Activated CD4-positive, alpha-beta T cell treated with anti-CD3 and anti-CD28 coated beads, Interleukin-2, amount 50 U/mL, for 24 hours (primary cell): ENCODE data around the gene MCCD1.
"Not testable (repeated sequence)": the region's sequence is repeated elsewhere in the genome, so short reads cannot be mapped to it uniquely, and the experiment has no call there.

ENCODE experiments used
- DNase-seq, 2 donors: peaks; one replicate each; pipeline ENCODE4 v3.0.0-alpha.2; 2020; ENCODE audit warnings: low read depth in 1 of 2, low spot score in 1 of 2

MCCD1 gene, protein sequence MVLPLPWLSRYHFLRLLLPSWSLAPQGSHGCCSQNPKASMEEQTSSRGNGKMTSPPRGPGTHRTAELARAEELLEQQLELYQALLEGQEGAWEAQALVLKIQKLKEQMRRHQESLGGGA

DNA sequence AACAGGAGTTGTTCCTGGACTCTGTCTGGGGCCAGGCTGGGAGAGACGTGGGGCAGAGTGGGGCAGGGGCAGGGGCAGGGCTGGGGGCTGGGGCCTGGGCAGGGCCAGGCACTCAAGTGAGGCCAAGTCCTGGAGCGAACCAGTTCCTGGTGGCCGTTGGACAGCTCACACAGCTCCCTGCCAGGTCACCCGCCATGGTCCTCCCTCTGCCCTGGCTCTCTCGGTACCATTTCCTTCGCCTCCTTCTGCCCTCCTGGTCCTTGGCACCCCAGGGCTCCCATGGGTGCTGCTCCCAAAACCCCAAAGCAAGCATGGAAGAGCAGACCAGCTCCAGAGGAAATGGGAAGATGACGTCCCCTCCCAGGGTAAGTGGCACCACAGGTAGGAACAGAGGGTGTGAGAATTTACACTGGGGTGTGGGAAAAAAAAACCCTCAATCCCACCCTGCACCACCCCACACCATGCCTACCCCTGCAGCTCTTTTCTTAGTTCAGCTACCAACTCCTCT lies at the start of gene MCCD1:
Gene MCCD1, plus strand, starts transcription at position 142 of the 508 bp plus-strand sequence. Its CDS starts 53 bp downstream, at position 195.
- DNase-seq, result no peak

DNA sequence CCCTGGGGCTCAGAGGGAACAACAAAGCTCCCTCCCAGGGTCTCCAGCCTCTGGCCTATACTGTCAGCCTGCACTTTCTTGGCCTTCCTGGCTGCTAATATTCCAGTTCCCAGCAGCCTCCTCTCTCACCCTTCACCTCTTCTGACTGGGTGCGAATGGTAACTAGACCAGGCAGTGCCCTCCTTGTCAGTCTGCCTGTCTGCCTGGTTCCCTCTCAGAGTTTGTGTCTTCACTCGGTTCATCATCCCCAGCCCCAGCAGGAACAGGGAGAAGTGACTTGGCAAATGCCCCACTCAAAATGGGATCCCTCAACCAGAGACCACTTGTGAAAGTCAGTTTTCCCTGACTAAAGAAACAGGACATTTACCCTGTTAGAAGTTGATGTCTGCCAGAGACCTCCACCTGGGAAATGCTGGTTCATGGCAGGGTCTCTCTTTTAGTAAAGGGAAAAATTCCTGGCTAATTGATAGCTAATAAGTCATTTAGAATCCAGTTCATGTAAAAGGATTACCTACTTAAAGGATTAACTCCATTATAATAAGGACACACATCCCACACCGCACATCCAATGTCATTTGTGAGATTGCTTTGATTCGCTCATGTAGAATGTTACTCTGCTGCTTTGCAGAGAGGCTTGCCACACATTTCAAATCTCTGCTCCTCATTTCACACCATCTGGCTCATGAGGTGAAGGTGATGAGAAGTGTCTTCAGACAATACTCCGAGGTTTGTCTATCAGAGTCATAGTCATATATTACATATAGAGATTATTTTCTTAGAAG lies 49.4 kb upstream of the MCCD1 start:
- DNase-seq, result no peak

DNA sequence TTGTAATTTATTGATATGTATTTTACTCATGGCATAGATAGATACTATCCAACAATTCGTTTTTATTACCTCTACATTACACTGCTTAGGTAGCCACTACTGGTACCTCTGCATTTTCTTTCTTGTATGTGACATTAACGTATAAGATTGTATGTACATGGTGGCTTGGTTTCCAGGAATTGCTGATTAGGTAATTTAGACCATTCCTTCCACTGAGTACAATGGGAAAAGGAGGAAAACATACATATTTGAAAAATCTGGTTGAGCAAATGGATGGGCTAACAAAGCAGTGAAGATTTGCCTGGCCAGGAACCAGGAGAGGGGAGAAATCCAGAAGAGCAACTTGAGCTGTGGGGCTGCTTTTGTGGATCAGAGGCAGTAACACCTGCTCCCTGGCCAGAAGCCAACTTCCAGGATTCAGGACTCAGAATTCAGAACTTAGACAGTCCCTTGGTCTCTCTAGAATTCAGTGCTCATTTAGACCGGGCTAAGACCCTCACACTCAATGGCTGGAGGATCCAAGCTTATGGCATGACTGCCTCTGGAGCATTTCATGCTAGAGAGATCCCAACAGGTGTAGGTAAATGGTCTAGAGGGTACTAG lies 48.7 kb upstream of the MCCD1 start:
- DNase-seq, result no peak

DNA sequence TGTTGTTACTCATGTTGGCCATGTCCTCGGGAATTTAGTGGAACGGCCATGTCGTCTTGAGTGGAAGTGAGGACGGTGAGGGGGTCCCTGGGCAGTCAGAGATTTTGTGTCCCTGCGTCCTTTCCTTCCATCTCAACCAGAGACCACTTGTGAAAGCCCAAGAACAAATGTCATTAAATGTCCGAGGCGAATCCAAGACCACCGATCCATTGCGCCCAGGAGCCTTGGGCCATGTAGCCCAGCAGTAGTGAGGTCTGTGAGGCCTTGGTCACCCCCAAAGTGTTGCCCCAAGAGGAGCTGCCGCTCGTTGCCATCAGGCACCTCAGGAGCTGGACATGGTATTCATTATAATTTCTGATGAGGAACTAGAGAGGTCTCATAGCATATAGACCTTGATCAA lies 48.2 kb upstream of the MCCD1 start:
- no peak for DNase-seq

DNA sequence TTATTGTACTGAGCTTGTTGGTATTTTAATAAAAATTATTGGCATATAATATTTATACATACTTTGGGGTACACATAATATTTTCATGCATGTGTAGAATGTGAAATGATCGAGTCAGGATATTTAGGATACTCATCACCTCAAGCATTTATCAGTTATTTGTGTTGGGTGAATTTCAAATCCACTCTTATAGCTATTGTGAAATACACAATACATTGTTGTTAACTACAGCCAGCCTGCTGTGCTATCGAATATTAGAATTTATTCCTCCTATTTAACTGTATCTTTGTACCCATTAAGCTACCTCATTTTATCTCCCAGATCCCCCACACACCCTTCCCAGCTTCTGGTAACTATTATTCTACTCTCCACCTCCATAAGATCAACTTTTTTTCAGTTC lies 45.4 kb upstream of the MCCD1 start:
- no peak for DNase-seq

DNA sequence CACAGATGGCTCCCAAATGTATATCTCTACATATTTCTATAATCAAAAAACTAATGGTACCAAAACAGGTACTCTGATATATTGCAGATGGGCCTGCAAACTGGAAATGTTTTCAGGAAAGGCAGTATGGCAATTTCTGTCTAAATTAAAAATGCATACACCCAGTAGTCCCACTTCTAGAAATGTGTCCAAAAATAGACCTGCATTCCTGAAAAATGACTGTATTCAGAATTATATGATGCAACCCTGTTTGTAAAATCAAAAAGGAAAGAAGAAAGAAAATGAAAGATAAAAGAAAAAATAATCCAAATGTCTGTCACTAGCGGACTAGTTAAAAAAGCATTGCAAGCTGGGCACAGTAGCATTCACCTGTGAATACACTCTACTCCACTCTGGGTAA lies 43.7 kb upstream of the MCCD1 start:
- no peak for DNase-seq

DNA sequence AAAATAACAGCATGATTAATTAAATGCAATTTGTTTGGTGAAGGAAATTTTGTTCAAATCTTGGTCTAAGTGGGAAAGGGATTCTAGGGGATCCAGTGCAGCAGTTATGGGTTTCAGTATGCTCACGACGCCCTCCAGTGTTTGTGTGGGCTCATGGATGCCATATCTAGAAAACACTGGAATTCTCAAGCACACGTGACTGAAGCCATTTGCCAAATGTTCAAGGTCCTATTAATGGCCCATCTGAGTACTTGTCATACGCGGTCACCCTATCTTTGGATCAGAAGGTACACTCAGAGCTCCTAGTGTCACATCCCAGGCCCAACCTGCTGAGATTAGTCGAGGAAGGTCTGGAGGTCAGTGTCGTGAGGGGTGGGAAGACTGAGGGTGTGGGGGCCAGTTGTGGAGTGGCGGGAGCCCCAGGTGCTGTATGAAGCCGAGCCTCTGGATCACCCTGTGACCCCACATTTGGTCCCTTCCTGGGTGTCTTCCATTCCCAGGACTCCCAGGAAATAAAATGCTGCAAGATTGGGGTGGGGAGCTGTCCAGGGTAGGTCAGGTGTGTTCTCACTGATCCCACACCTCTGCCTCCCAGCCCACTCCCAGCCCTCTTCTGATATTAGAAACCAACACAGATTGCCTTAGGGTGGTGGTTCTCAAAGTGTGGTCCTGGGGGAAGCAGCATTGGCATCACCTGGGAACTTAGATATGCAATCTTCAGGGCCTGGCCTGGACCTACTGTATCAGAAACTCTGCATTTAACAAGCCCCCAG lies 42.5 kb upstream of the MCCD1 start:
- not testable (repeated sequence) for DNase-seq

DNA sequence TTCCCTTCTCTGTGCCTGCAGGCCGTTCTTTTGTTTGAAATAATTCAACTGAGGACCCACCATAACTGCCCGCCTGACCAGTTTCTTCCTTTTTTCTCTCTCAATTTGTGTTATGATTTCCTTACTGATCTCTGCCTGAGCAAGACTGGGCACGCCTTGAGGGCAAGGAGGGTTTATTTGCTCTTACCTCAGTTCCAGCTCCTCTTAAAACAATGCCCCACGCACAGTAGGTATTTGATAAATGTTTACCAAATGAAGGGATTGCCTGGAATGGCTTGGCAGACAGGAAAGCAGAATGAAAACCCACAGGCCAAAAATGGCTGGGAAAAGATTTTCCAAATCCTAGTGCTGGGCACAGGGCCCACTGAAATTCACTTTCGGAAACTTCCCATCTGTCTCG lies 41.1 kb upstream of the MCCD1 start:
- DNase-seq, result not testable (repeated sequence)

DNA sequence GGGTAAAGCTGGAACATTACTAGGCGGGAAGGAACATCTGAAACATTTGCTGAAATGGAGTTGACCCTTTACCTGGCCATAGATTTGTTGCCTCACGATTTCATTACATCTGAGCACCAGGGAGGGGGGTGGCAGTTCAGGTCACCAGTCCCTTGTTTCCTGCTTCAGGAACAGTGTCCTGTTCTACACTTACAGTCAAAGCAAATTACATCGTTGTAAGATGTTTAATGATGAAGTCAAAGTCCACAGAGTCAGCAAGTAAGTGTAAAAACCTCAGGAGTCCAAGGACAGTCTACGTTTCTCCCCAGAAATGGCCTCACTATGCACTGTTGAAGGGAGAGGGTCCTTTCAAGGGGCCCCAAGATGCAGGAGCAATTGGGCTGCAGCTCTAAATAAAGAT lies 39.7 kb upstream of the MCCD1 start:
- no peak for DNase-seq

DNA sequence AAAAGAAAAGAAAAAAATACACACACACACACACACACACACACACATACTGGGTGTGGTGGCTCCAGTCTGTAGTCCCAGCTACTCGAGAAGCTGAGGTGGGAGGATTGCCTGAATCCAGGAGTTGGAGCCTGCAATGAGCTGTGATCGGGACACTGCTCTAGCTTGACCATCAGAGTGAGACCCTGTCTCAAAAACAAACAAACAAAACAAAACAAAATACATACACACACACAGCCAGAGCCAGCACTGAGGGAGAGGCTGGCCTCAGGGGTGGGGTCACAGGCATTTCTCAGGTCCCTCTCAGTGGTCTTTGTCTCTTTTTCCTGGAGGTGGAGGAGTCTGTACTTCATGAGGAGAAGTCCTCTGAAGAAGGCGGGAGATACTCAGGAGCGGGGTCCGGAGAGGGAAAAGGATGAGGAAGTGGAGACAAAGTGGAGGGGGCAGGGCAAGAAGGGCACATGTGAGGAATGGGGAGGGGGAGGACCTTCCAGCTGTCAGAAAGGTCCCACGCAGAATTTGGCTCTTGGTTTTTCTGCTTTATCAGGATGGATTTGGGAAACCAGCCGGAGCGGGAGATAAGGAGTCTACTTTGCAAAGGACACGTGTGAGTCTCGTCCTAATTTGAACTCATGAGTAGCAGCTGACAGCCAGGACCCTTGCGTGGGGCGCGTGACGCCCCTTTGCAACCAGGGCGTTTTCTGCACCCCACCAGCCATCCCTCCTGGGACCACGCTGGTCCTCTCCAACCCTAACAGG lies 38.5 kb upstream of the MCCD1 start:
- no peak for DNase-seq

DNA sequence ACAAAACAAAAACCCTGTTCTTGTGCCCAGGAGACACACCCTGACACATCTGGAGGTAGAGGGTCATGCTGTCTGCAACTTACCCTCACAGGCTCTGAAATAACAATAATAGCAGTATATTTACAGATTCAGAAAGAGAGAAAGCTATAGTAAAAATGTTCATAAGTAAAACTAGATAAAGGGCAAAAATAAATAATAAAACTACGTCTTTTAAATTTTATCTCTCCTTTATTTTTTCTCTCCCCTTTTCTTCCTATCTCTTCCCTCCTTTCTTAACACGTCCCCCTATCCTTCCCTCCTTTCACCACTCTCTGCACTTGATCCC lies 35.2 kb upstream of the MCCD1 start:
- DNase-seq, result not testable (repeated sequence)

DNA sequence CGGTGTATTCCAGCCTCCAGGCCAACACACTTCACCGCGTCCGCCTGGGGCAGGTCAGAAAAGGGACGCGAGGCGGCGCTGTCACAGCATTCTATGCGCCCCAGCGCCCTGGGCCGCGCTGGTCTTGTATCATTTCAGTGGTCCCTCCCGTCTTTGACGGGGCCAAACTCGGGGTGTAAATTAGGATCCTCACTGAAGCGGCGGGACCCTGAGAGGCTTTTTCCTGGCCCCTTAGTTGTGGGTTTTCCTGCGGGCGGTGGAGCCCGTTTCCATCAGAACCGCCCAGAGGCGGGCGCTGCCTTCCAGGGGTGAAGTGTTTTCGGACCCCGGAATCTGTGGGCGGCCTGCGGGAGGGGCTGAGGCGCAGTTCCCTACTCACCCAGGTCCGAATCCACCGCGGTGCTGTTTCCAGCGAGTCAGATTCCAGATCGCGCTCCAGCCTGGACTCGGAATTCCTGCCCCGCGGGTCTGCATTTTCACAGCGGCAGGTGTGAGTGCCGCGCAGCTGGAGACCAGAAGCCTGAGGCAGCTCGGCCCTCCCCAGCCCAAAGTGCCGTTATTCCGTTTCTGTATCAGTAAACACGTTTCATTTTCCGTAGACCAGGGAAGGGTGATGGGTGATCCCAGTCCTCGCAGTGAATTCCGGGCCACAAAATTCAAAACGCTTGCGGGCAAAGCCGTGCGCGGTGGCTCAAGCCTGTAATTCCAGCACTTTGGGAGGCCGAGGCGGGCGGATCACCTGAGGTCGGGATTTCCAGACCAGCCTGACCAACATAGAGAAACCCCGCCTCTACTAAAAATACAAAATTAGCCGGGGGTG lies 34.7 kb upstream of the MCCD1 start:
- peak; percentile 57 to 62 for DNase-seq

DNA sequence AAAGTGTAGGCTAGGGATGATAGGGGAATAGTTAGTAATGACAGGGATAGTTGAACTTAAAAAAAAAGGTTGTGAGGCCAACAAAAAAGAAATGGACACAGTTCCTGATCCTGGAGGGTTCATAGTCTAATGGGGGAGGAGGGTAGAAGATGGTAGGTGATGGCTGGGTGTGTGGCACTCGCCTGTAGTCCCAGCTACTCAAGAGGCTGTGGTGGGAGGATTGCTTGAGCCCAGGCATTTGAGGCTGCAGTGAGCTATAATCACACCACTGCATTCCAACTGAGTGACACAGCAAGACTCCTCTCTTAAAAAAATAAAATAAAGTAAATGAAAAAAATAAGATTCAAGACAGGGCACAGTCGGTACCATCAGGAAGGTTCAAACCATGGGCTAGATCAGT lies 33.2 kb upstream of the MCCD1 start:
- DNase-seq, result no peak

DNA sequence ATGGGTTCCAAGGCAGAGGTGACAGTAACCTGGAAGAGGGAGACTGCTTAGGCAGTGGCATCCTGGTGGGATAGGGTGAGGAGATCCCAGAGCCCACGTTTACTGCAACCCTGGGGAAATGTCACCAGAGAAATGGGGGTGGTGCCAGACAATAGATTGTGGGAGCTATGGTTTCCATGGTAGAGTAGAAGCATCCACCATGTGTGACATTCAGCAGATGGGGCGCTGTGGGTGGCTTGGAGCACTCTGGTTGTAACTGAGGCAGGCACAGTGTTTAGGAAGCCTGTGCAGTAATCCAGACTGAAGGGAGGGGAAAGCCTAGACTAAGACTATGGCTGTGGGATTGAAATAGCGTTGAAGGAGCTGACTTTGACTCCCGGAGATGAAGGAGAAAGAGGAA lies 31.9 kb upstream of the MCCD1 start:
- DNase-seq, result not testable (repeated sequence)

DNA sequence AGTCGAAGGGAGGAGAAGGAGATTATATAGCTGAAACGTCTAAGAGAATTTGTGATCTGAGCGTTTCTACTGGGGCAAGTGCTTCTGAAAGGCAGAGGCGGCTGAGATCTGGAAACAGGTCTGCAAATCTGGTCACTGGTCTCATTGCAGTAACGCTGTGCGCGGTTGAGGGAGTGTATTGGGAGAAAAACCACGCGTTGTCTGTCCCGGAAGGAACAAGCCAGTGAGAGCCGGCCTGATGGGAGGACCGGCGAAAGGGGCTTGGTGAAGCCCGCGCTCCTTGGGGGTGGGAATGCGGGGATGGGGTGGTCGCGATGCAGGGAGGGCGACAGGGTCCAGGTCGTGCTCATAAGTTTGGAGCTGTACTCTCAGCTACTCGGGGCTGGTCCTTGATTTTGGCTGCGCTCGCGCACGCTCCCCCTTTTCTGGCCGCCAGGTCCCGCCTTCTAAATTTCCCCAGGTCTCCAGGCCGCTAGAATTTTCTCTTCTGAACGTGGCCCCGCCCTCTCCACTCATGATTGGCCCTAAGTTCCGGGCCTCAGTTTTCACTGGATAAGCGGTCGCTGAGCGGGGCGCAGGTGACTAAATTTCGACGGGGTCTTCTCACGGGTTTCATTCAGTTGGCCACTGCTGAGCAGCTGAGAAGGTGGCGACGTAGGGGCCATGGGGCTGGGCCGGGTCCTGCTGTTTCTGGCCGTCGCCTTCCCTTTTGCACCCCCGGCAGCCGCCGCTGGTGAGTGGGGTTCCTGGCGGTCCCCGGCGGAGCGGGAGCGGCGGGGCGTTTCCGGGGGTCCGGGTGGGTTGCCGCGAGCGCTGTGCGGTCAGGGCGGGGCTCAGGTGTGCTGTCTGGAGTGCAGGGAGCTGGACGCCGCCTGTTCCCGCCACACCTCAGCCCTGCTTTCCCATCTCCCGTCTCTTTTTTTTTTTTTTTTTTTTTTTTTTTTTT lies 31.0 kb upstream of the MCCD1 start, which contains the start of gene MICB:
Gene MICB, plus strand, starts transcription at position 615 of the 946 bp plus-strand sequence. Its CDS starts 49 bp downstream, at position 664.
- DNase-seq, result peak; percentile 65 to 84

DNA sequence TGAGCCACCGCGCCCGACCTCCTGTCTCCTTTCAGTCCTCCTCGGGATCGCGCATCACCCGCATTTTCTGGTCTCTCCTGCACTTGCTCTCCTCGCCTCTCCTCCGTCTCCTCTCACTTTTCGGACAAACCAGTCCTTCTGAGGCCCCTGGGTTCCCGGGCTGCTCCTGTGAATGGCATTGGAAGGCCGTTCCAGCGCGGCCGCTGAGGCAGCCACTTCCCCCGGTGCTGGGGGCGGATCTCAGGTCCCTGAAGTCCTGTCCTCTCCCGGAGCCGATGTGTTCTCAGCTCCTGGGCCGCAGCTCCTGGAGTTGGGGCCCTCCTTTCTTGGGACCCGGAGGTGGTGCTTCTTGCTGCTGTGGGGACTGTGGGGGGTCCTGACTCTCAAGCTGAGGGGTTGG lies 30.0 kb upstream of the MCCD1 start:
- no peak for DNase-seq

DNA sequence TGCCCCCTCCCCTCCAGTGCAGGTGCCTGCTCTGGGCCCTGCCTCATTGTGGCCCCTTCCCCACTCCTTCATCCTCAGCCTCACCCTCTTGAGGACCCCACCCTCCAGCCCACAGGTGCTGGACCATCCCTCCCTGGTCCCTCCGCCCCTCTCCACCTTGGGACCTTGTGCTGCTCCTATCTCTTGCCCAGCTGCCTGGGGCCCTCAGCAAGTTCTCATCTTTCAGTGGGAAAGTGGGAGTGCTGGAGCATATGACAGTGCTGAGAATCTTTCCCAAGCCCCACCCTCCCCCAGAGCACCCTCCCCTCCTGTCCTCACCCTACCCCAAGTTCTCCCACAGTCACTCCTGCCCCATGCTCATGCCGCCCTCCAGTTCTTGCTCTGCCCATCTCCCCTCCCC lies 29.1 kb upstream of the MCCD1 start:
- not testable (repeated sequence) for DNase-seq

DNA sequence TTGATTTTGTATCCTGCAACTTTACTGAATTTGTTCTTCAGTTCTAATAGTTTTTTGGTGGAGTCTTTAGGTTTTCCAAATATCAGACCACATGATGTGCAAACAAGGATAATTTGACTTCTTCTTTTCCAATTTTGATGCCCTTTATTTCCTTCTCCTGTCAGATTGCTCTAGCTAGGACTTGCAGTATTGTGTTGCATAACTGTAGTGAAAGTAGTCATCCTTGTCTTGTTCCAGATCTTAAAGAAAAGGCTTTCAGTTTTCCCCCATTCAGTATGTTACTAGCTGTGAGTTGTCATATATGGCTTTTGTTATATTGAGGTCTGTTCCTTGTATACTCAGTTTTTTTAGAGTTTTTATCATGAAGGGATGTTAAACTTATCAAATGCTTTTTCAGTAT lies 26.2 kb upstream of the MCCD1 start:
- DNase-seq, result no peak

DNA sequence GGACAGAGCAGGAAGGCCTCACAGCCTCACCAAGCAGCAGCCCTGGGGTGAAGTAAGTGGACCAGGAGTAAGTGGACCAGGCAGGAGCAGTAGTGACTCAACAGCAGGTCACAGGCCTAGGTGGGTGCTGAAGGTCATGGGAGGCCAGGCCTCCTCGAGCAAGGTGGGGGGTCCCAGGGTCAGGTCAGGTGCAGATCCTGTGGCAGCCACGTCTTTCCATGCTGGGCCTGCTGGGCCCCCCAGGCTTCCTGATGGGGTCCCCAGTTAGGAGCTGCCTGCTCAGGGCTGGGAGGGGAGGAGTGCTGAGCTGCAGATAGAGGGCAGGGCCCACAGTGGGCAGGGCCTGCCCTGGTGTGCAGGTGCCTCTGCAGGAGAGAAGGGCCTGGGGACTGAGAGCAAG lies 19.7 kb upstream of the MCCD1 start:
- not testable (repeated sequence) for DNase-seq
